GM08714 (cell line): Measurements from ENCODE around the gene MSI2.

Experiments used
- H3K4me3 ChIP-seq: fragments of 200-500 bp; sonication (Bioruptor generic); 2 replicates; pipeline ENCODE4 v1.5.1; 2014; ENCODE audit warnings: mild to moderate bottlenecking, low read length, inconsistent platforms
- ZNF274 ChIP-seq: IDR thresholded peaks from 2 replicates; pipeline ENCODE4 v1.6.1; 2012; ENCODE audit warnings: mild to moderate bottlenecking, low read depth, low read length

The MSI2 gene

DNA sequence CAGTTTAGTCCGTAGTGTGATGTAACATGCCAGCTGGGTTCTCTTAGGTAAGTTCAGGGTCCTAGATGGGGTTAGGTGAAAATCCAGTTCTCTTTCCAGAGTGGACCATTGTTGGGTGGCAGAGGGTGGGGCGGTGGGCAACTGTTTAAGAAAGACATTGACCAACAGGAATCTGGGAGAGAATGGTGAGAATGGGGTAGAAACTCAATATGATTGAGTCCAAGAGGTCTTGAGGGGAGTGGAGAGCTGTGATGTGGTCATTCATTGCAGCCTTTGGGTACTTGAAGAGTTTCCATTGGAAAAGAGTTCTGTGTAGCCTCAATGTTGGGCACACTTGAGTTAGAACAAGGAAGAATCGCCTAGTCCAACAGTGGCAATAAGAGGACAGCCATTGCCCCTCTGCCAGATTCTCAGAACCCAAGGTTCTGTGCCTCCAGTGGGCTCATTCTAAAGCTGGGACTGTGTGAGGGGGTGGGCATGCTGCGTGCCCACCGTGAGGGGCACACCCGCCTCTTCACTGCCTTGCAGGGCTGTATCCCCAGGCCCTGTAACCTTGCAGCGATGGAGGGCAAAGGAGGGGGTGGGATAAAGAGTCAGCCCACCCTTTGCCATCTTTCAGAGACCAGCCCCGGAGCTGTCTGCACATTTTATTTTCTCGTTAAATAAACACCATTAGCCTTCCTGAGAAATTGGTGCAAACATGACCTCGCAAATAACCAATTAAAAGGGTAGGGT, 280.6 kb downstream of the MSI2 start:
- TF ChIP-seq ZNF274: no peak
- no peak overlapping the region for H3K4me3 ChIP-seq

DNA sequence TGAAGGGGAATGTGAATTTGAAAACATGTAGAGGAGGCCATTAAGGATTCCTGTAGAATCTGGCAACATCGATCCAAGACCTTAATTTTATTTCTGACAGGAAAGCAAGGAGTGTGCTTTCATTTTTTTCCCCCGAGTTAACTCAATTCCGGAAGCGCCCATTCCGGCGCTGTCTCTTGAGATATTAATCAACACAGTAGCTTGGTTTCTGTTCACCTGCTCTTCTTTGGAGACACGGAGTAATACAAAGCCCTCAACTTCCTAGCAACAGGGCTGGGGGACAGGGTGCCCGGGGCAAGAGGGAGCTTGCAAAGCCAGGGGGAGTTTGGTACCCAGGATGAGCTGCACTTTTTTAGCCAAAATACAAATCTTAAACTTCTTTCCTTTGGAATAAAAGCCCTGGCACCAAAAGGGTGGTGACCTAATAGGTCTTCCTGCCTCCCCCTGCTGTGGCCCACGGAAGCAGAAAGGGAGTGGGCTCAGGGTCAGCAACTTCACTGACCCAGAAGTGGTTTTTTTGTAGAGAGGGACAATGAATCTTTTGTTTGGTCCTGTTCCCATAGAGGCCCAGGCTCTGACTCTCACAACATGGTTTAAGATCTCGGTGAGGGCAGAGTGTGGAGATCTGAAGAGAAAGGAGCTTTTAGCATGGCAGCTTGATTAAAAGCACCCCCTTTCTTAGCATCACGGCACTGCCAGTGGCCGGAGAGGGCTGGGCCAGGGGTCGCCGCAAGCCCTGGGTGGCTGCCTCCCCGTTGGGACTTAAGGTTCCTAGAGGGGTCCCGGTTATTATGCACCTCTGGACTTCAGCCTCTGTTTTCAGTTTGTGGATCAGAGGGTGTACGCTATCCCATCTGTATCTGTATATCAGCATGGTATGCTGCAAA, 281.4 kb downstream of the MSI2 start:
- H3K4me3 ChIP-seq: no peak overlapping the region
- no peak for TF ChIP-seq ZNF274

DNA sequence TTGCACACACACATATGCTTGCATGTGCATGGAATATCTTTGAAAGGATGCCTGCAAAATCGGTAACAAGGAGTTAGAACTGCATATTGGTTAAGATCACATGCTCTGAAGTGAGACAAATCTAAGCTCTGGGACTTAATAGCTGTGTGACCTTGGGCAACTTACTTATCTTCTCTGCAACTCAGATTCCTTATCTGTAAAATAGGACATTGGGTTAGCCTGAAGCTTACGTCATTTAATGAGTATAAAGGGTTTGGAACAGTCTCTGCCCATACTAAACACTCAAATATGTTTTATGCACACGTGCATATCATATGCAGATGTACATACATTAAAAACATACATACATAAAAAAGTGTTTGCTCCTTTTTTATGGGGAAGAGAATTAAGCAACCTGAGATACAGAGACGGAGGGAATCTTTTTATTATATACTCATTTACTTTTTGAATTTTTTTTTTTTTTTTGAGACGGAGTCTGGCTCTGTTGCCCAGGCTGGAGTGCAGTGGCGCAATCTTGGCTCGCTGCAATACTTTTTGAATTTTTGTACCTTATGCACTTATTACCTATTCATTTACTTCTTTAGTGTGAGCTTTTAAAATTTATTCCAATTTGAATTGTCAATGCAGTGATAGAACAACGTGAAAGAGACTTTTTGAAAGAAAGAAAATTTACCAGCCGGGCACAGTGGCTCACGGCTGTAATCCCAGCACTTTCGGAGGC, 282.6 kb downstream of the MSI2 start:
- TF ChIP-seq ZNF274: no peak
- H3K4me3 ChIP-seq: no peak overlapping the region

DNA sequence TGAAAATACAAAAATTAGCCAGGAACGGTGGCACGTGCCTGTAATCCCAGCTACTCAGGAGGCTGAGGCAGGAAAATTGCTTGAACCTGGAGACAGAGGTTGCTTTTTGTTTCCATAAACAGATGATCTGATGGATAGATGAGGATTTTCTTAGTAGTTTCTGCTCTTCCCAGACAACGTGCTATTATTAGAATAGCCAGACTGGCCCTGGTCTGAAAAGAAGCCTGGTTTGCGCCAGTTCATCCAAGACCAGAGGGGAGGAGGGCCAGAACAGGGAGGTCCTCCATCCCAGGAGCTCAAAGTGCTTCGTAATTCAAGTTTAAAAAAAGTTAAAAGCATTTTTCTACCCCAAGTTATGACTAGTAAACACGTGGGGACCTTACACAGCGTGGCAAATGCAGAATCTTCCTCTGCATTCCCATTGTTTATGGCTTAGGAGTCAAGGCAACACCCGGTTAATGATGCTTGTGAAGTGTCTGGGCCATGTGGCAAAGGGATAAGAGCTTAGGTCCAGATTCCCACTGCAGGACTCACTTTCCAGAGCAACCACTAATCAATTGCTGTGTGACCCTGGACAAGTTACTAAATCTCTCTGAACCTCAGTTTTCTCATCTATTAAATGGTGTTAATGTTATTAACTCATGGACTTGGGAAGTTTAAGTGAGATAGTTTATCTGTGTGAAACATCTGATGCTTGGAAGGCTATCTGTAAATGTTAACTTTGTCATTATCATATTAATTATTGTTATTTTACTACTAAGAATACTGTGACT, 283.4 kb downstream of the MSI2 start:
- TF ChIP-seq ZNF274: no peak
- no peak overlapping the region for H3K4me3 ChIP-seq

DNA sequence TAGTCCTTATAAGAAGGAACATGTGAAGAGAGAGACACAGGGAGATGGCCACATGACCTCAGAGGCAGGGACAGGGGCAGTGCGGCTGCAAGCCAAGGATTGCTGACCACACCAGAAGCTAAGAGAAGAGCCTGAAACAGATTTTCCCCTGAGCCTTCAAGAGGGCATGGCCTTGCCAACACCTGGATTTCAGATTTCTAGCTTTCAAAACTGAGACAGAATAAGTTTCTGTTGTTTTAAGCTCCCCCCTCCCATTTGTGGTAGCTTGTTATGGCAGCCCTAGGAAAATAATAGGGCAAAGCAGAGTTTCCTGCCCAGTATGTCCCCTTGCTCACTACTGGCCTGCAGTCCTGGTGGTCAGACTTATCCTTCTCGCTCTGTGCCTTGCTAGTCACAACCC, 284.3 kb downstream of the MSI2 start:
- no peak for TF ChIP-seq ZNF274
- no peak overlapping the region for H3K4me3 ChIP-seq

DNA sequence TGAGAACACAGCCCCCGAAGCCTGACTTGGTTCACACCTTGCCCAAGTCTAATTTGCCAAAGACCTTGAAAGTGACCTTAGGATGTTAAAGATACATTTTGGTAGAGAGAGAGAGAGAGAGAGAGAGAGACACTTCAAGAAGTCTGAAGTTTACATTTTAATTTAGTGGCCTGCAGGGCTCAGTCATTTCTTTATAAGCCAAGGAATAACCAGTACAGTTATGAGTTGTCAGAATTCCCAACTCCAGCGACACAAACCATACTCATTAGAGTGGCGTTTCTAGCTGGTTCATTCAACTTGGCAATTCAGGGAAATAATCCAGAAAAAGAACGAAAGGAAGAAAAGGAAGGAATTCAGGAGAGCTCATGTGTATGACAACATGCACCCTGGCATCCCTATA, 284.7 kb downstream of the MSI2 start:
- no peak overlapping the region for H3K4me3 ChIP-seq
- no peak for TF ChIP-seq ZNF274

DNA sequence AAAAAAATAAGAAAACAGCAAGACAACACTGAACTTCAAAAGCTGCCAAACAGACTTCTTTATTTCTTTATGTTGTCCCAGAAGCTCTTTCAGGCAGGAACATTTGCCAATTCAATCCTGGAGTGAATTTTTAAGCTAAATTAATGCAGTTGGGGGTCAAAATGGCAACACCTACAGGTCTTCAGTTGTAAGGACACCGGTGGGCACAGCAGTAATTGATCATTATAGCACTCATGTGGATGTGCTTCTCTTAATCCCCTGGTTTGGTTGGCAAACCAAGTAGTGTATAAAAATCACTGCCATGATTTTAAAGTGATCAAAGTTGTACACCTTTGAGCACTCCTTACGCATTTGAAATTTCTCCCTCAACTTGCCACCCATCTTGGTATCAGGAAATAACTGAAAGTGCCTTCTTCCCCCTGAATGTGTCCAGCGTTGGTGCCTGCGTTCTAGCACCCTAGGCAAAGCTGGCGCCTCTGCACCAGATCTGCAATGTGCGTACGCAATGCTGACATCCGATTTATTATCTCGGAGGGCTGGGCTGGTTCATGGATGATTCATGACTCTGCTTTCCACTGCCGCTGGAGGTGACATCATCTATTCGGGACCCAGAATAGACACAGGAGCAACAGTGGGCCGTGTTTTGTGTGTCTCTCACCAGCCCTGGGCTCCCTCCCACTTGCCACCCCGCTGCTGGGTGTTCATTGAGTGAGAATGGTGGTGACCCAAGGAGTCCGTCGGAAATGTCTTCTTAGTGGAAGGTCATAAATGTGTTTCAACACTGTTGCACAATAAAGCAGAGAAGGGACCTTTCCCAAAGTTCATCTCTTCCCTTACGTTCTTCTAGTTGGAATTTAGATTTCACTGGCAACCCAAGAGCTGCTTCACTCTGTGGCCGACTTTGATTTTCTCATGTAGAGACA, 285.4 kb downstream of the MSI2 start:
- no peak overlapping the region for H3K4me3 ChIP-seq
- TF ChIP-seq ZNF274: no peak

DNA sequence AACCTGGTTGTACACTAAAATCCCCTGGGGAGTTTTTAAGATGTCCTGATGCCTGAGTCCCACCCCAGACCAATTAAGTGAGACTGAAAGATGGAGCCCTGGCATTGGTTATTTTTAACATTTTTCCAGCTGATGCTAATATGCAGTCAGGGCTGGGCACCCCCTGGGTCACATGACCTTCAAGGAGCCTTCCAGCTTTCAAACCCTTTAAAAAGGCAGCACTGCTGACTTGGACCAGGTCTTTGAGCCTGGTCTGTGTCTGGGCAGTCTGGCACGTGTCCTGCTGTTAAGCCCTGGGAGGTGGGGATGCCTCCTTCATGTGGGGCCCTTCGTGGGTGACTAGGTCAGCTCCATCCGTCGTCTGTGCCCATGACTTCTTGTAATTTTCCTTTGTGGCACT, 286.2 kb downstream of the MSI2 start:
- TF ChIP-seq ZNF274: no peak
- no peak overlapping the region for H3K4me3 ChIP-seq

DNA sequence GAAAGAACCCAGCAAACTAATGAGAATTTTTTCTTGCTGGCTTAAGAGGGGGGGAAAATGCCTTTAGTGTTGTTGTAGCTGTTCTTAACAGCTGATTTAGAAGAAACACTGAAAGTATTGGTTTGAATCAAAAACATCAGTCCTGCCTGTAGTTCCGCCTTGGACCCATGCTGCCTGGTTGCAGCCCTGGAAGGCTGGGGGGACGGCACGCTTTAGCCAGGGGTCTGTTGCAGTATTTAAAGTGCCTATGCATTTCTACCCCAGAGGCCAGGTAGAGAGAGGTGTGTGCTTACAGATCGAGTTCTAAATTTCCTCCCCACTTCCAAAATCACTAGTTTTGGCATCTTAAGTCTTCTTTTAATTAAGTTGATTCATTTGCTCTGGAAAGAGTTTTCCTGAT, 286.9 kb downstream of the MSI2 start:
- H3K4me3 ChIP-seq: no peak overlapping the region
- TF ChIP-seq ZNF274: no peak

DNA sequence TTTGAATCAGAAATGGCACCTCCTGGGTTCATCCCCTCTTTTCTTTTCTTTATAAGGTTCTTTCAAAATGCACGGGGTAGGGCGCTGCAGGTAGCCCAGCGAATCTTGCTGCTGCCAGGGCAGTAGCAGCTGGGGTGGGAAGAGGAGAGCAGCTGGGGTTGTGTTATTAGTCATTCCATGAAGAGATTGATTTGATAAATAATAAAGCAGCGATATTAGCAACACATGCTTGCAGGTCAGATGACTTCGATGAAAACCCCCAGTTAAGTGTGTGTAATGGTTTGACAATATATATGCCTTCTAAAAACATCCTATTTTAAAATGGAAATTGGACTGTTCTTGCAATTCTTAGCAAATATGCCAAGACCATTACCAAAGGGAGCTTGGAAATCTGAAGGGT, 288.1 kb downstream of the MSI2 start:
- H3K4me3 ChIP-seq: no peak overlapping the region
- no peak for TF ChIP-seq ZNF274

DNA sequence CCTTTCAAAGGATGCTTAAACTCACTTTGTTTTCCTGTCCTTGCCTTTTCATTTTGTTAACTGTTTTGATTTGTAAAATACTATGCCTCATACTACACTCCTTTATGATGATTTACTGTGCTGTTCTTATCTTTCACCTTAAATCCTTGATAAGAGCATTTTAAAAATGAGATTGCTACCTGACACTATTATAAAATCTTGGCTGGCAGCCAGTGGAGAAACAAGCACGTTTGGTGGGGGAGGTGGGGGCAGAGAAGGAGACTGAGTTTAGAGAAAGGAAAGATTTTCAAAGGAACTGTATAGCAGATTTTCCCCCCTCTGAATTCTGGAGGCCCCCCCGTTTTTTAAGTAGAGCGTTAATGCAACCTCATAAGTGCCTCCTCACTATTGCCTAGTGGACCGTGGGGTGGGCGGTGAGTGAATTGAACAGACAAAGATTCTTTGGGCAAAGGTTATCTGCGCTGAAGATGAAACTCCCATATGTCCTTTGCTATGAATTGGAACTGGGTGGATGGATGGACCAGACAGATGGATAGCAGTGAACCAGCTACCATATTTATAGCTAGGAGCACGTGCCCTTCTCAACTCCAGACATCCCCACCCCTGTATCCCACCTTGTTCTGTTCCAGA, 288.6 kb downstream of the MSI2 start:
- no peak overlapping the region for H3K4me3 ChIP-seq
- TF ChIP-seq ZNF274: no peak

DNA sequence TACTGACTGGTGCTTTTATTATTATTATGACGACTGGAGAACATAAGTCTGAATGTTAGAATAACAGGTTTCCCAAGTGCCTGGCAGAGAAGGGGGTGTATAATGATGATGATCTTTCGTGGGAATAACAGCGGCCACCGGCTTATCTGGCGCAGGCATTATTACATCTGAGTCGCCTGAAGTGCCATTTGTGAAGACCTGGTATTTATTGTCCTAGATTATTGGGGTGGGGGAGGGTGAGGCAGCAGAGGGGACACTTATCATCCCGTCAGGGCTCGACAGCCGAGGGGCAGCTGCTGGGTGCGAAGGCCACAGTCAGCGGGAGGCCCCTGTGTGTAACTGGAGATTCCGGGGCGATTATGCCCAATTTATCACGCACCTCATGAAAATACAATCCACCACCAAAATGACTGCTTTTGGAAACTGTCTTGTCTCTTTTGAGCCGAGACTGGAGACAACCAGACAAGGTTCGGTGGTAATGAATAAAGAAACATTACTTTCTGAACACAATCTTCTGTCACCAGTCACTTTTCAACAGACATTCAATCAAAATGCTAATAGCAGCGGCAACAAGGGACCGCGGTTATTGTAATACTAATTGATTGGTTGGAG, 289.5 kb downstream of the MSI2 start:
- no peak overlapping the region for H3K4me3 ChIP-seq
- TF ChIP-seq ZNF274: no peak
